ENCODE data around the gene UGCG. TPM values are rescaled to one million over a fixed set of nuclear protein-coding genes. Genes with fewer than 3 reads are reported as not detected.

Gene UGCG
- total RNA-seq, 4 donors from 2014 or later, result 12.3 to 75.1 (median 34.5) TPM

DNA sequence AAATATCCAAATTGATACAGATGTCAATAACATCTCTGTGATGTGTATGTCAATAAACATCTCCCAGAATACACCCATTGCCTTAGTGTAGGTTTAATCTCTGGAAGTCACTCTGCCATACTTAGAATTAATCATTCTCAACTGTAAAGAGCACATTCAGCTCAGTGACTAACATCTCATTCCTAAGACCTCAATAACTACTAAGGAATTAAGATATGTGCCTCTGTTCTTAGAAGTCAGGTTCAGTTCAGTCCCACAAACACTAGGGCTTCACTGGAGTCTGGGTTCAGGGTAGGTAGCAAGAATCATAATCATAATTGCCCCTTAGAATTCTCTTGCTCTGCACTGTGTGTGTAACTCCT is 31.7 kb downstream of the UGCG start:
- no peaks in the 10 kb centered on the region for H3K4me1 ChIP-seq
- no peaks in the 10 kb centered on the region for H3K36me3 ChIP-seq
- intact Hi-C loops (cut with DNase I; ENCODE audit: low total_unique reads), result no loop called here
- H3K27me3 ChIP-seq, result no peaks in the 10 kb centered on the region
- H3K4me3 ChIP-seq, result no peak overlapping the region
- no peak overlapping the region for H3K27ac ChIP-seq
- DNase-seq, result no peak
- TF ChIP-seq POLR2A (IDR thresholded peaks at IDR 0.05), result no peak
- TF ChIP-seq, protein P1, sequence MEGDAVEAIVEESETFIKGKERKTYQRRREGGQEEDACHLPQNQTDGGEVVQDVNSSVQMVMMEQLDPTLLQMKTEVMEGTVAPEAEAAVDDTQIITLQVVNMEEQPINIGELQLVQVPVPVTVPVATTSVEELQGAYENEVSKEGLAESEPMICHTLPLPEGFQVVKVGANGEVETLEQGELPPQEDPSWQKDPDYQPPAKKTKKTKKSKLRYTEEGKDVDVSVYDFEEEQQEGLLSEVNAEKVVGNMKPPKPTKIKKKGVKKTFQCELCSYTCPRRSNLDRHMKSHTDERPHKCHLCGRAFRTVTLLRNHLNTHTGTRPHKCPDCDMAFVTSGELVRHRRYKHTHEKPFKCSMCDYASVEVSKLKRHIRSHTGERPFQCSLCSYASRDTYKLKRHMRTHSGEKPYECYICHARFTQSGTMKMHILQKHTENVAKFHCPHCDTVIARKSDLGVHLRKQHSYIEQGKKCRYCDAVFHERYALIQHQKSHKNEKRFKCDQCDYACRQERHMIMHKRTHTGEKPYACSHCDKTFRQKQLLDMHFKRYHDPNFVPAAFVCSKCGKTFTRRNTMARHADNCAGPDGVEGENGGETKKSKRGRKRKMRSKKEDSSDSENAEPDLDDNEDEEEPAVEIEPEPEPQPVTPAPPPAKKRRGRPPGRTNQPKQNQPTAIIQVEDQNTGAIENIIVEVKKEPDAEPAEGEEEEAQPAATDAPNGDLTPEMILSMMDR (IDR thresholded peaks at IDR 0.05), result no peak
- H3K9me3 ChIP-seq, result no peaks in the 10 kb centered on the region

DNA sequence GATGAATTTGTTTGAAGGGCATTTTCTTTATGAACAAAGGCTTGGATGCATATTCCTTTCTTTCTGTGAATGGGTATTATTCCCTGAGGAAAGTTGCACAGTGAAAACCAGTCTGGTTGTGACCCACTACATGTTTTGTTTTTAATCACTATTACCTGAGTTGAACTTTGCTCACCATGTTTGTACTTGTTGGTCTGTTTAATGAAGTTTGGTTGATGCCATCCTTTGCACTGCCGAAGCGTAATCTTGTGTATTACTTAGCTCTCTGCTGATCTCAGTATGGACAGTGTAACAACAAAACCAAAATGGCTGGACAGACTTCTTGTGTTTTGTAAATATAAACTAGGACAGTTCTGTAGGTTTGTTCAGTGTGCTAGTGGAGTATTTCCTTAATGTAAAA is 38.1 kb downstream of the UGCG start:
- TF ChIP-seq, protein P1 (IDR thresholded peaks at IDR 0.05), result no peak
- no peak for DNase-seq
- no peaks in the 10 kb centered on the region for H3K4me1 ChIP-seq
- intact Hi-C loops (cut with DNase I; ENCODE audit: low total_unique reads), result no loop called here
- H3K4me3 ChIP-seq, result no peak overlapping the region
- no peak overlapping the region for H3K27ac ChIP-seq
- H3K9me3 ChIP-seq, result no peaks in the 10 kb centered on the region
- H3K27me3 ChIP-seq, result no peaks in the 10 kb centered on the region
- no peaks in the 10 kb centered on the region for H3K36me3 ChIP-seq

DNA sequence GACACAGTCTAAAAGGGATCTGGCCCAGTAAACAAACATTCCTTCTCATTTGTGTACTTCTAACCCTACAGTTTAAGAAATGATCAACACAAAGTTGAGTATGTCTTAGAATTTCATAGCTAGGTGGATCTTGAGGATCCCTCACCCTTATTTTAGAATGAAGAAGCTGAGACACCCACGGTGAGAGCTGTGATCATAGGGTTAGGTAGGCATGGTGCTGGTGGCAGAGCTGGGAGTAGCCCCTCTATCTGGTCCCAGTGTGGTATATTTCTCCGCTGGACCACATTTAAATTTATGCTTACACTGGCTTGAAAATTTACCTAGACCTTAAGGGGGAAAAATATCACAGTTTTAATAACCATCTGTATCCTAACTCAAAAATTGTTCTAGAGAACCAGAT is 39.8 kb downstream of the UGCG start:
- Histone ChIP-seq H3K36me3 (no peaks in the 10 kb centered on the region), H3K27ac (no peak overlapping the region), H3K4me1 (no peaks in the 10 kb centered on the region), H3K9me3 (no peaks in the 10 kb centered on the region), H3K27me3 (no peaks in the 10 kb centered on the region), H3K4me3 (no peak overlapping the region)
- no peak for DNase-seq
- TF ChIP-seq POLR2A (IDR thresholded peaks at IDR 0.05), result no peak
- TF ChIP-seq, protein P1 (IDR thresholded peaks at IDR 0.05), result no peak
- intact Hi-C loops (cut with DNase I; ENCODE audit: low total_unique reads), result no loop called here

DNA sequence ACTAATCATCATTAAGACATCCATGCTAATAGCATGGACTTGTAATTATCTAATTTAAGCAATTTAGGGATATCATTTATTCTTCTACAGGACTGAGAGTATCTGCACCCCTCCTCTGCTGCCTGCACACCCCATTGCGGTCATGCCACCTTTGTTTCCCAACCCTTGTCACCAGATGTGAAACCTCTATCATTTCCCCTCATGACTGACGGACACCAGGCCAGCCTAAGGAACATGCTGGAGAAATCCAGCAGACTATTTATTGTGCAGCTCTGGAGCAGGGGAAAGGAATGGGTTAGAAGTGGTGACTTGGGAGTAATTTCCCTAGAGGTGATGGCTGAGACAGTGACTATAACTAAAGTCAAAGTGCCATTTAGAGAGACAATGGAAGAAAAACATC is 40.7 kb downstream of the UGCG start:
- TF ChIP-seq POLR2A (IDR thresholded peaks at IDR 0.05), result no peak
- Histone ChIP-seq H3K27me3 (no peaks in the 10 kb centered on the region), H3K4me3 (no peak overlapping the region), H3K27ac (no peak overlapping the region), H3K36me3 (no peaks in the 10 kb centered on the region), H3K4me1 (no peaks in the 10 kb centered on the region), H3K9me3 (no peaks in the 10 kb centered on the region)
- intact Hi-C loops (cut with DNase I; ENCODE audit: low total_unique reads), result no loop called here
- no peak for DNase-seq

DNA sequence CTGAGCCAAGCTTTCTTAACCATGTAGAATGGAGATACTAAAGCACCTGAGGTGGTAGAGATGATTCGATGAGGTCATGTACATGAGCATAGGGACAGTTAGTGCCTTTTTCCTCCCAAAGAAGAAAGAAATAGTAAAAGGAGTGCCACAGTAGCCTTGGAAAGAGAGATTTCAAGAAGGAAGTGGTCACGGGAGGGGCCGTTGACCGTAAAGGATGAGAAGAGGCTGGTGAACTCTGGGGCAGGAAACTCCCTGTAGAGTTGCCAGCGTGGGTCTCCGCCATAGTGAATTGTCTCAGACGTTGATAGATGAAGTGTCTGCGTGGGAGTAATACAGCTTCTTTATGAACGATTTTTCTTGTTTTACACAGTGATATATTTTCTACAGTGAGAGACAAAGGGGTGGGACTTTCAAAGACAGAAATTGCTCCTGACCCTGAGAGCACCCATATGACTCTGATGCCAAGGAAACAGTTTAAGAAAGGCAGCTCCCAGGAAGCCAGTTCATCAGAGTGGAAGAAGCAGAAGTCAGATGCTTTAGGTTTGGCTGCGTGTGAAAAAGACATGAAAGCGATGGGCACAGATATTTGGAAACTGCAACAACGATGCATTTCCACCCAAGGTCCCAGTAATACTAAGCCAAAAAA is 41.3 kb downstream of the UGCG start:
- intact Hi-C loops (cut with DNase I; ENCODE audit: low total_unique reads), result no loop called here
- Histone ChIP-seq H3K27ac (peak overlapping the region in 1 of 2 donors; percentile 23), H3K27me3 (no peaks in the 10 kb centered on the region), H3K4me3 (no peak overlapping the region), H3K9me3 (no peaks in the 10 kb centered on the region), H3K36me3 (no peaks in the 10 kb centered on the region), H3K4me1 (no peaks in the 10 kb centered on the region)
- DNase-seq, result peak; percentile 28 to 32
- TF ChIP-seq, protein P1 (IDR thresholded peaks at IDR 0.05), result no peak
- no peak for TF ChIP-seq POLR2A (IDR thresholded peaks at IDR 0.05)

DNA sequence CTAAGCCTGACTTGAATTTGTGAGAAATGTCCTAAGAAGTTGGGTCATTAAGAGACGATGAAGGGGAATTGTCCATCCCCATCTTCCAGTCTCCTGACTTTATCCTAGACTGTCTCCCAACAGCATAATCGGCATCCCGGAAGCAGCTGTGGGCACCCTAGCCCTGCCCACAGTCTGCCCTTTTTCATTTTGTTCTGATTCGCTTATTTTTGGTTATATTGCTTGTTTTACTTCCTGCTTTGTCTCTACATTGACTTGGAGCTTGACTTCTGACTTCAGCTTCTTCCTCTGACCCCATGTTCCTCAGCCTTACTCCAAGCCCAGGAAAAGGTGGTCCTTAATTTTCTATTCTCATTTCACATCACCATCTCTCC is 41.8 kb downstream of the UGCG start:
- Histone ChIP-seq H3K4me3 (no peak overlapping the region), H3K27me3 (no peaks in the 10 kb centered on the region), H3K9me3 (no peaks in the 10 kb centered on the region), H3K36me3 (no peaks in the 10 kb centered on the region), H3K27ac (no peak overlapping the region), H3K4me1 (no peaks in the 10 kb centered on the region)
- DNase-seq, result no peak
- intact Hi-C loops (cut with DNase I; ENCODE audit: low total_unique reads), result no loop called here
- TF ChIP-seq POLR2A (IDR thresholded peaks at IDR 0.05), result no peak
- TF ChIP-seq, protein P1 (IDR thresholded peaks at IDR 0.05), result no peak
